GM21619 (cell line): ENCODE data around the gene MYG1.
"Not testable (repeated sequence)": the region's sequence is repeated elsewhere in the genome, so short reads cannot be mapped to it uniquely, and the experiment has no call there.

Source experiments
- ATAC-seq: cut with Tn5 transposase; IDR thresholded peaks from one replicate; pipeline ENCODE4 v1.9.1; 2021; ENCODE audit not compliant: unreplicated experiment

The MYG1 gene

GRCh38 chr12:53325511-53326061 lies 26.1 kb downstream of the MYG1 start:
- ATAC-seq, result no peak

- no peak for ATAC-seq
Observed at GRCh38 chr12:53326460-53327185, 27.1 kb downstream of the MYG1 start.

GRCh38 chr12:53327435-53328042 lies 28.0 kb downstream of the MYG1 start:
- no peak for ATAC-seq

- ATAC-seq, result no peak
Observed at GRCh38 chr12:53328043-53328435, 28.5 kb downstream of the MYG1 start.

- no peak for ATAC-seq
Observed at GRCh38 chr12:53330671-53331070, 31.2 kb downstream of the MYG1 start.

- ATAC-seq, result not testable (repeated sequence)
Observed at GRCh38 chr12:53332339-53332738, 32.8 kb downstream of the MYG1 start.

GRCh38 chr12:53332744-53333143 lies 33.2 kb downstream of the MYG1 start:
- ATAC-seq, result no peak

GRCh38 chr12:53333289-53333688 lies 33.8 kb downstream of the MYG1 start:
- ATAC-seq, result no peak

- ATAC-seq, result no peak
Observed at GRCh38 chr12:53333845-53334244, 34.4 kb downstream of the MYG1 start.

GRCh38 chr12:53334822-53335221 lies 35.3 kb downstream of the MYG1 start:
- ATAC-seq, result no peak

- ATAC-seq, result no peak
Observed at GRCh38 chr12:53336181-53336681, 36.7 kb downstream of the MYG1 start, which contains the start of gene SP7. TSS of gene SP7 (minus strand) at chr12:53336354. CDS start at chr12:53335646, 708 bp downstream.

GRCh38 chr12:53338017-53338416 lies 38.5 kb downstream of the MYG1 start:
- ATAC-seq, result no peak

- no peak for ATAC-seq
Observed at GRCh38 chr12:53338916-53339315, 39.4 kb downstream of the MYG1 start.

- no peak for ATAC-seq
Observed at GRCh38 chr12:53340398-53340797, 40.9 kb downstream of the MYG1 start.

GRCh38 chr12:53343449-53343848 lies 44.0 kb downstream of the MYG1 start:
- ATAC-seq, result no peak

- no peak for ATAC-seq
Observed at GRCh38 chr12:53343969-53344368, 44.5 kb downstream of the MYG1 start.

- ATAC-seq, result no peak
Observed at GRCh38 chr12:53344487-53344823, 45.0 kb downstream of the MYG1 start.

- ATAC-seq, result peak; percentile 81
Observed at GRCh38 chr12:53344824-53345485, 45.5 kb downstream of the MYG1 start.

- no peak for ATAC-seq
Observed at GRCh38 chr12:53345486-53346188, 46.1 kb downstream of the MYG1 start.

GRCh38 chr12:53346491-53346890 lies 47.0 kb downstream of the MYG1 start:
- ATAC-seq, result no peak

GRCh38 chr12:53347905-53348304 lies 48.4 kb downstream of the MYG1 start:
- ATAC-seq, result no peak
